HG03175 (cell line): Measurements from ENCODE around the gene NRXN3.
"Not testable (repeated sequence)": the region's sequence is repeated elsewhere in the genome, so short reads cannot be mapped to it uniquely, and the experiment has no call there.

ENCODE experiments used
- ATAC-seq: cut with Tn5 transposase; IDR thresholded peaks from one replicate; pipeline ENCODE4 v1.9.1; 2021; ENCODE audit warnings: mild to moderate bottlenecking, moderate library complexity; ENCODE audit not compliant: unreplicated experiment

NRXN3 gene

GRCh38 chr14:78974691-78975090 lies 804.5 kb downstream of the NRXN3 start:
- no peak for ATAC-seq

GRCh38 chr14:78975734-78976133 lies 805.6 kb downstream of the NRXN3 start:
- no peak for ATAC-seq

- ATAC-seq: no peak
Observed at GRCh38 chr14:78978896-78979295, 808.7 kb downstream of the NRXN3 start.

- ATAC-seq: no peak
Observed at GRCh38 chr14:78982551-78982950, 812.4 kb downstream of the NRXN3 start.

- no peak for ATAC-seq
Observed at GRCh38 chr14:78983126-78983525, 813.0 kb downstream of the NRXN3 start.

GRCh38 chr14:78985668-78986381 lies 815.7 kb downstream of the NRXN3 start:
- ATAC-seq: no peak

GRCh38 chr14:78986989-78987388 lies 816.8 kb downstream of the NRXN3 start:
- no peak for ATAC-seq

- no peak for ATAC-seq
Observed at GRCh38 chr14:78989221-78989620, 819.0 kb downstream of the NRXN3 start.

- ATAC-seq: no peak
Observed at GRCh38 chr14:78992867-78993266, 822.7 kb downstream of the NRXN3 start.

GRCh38 chr14:78997811-78998210 lies 827.6 kb downstream of the NRXN3 start:
- ATAC-seq: no peak

GRCh38 chr14:79009286-79009685 lies 839.1 kb downstream of the NRXN3 start:
- ATAC-seq: no peak

- ATAC-seq: no peak
Observed at GRCh38 chr14:79011091-79011919, 841.1 kb downstream of the NRXN3 start.

- no peak for ATAC-seq
Observed at GRCh38 chr14:79011920-79012204, 841.7 kb downstream of the NRXN3 start.

- no peak for ATAC-seq
Observed at GRCh38 chr14:79016828-79017505, 846.8 kb downstream of the NRXN3 start.

- no peak for ATAC-seq
Observed at GRCh38 chr14:79017561-79017960, 847.4 kb downstream of the NRXN3 start.

- no peak for ATAC-seq
Observed at GRCh38 chr14:79018836-79019235, 848.7 kb downstream of the NRXN3 start.

GRCh38 chr14:79019898-79020297 lies 849.7 kb downstream of the NRXN3 start:
- ATAC-seq: not testable (repeated sequence)

GRCh38 chr14:79021766-79022165 lies 851.6 kb downstream of the NRXN3 start:
- no peak for ATAC-seq

GRCh38 chr14:79027138-79027537 lies 857.0 kb downstream of the NRXN3 start:
- ATAC-seq: no peak

- ATAC-seq: no peak
Observed at GRCh38 chr14:79028281-79028680, 858.1 kb downstream of the NRXN3 start.

GRCh38 chr14:79036441-79036840 lies 866.3 kb downstream of the NRXN3 start:
- ATAC-seq: no peak

GRCh38 chr14:79037106-79037505 lies 866.9 kb downstream of the NRXN3 start:
- no peak for ATAC-seq
